Testis (tissue), 3 donors: Measurements from ENCODE around the gene TMEM61. TPM values are rescaled to one million over a fixed set of nuclear protein-coding genes. Genes with fewer than 3 reads are reported as not detected.
"Not testable (repeated sequence)": the region's sequence is repeated elsewhere in the genome, so short reads cannot be mapped to it uniquely, and the experiment has no call there.

Source experiments
- DNase-seq: peaks from one replicate; pipeline ENCODE4 v3.0.0-alpha.2; 2019
- H3K27ac ChIP-seq, 2 donors: fragments of 200-600 bp; sonication (generic); one replicate each; pipeline ENCODE4 v1.5.1; 2019
- H3K27me3 ChIP-seq: fragments of 200-600 bp; sonication (generic); one replicate; pipeline ENCODE4 v1.5.1; 2019
- H3K36me3 ChIP-seq: fragments of 200-600 bp; sonication (generic); one replicate; pipeline ENCODE4 v1.5.1; 2017; ENCODE audit warnings: low read depth; ENCODE audit errors: missing control alignments
- H3K4me1 ChIP-seq: fragments of 200-600 bp; sonication (generic); one replicate; pipeline ENCODE4 v1.5.1; 2019
- H3K4me3 ChIP-seq, 2 donors: fragments of 200-600 bp; sonication (generic); one replicate each; pipeline ENCODE4 v1.5.1; 2017 to 2019
- H3K9me3 ChIP-seq: fragments of 200-600 bp; sonication (generic); one replicate; pipeline ENCODE4 v1.5.1; 2017
- CTCF ChIP-seq, 3 experiments: fragments of 450-650 bp in 2 of 3; fragments of 200-600 bp in 1 of 3; sonication (generic) in 1 of 3; IDR thresholded peaks; one replicate each; pipeline ENCODE4 v1.5.1; 2016 to 2019; ENCODE audit warnings: antibody characterized with exemption in 3 of 3, mild to moderate bottlenecking in 2 of 3, moderate library complexity in 1 of 3
- POLR2A ChIP-seq: fragments of 450-650 bp; IDR thresholded peaks from one replicate; pipeline ENCODE4 v1.6.1; 2017; ENCODE audit warnings: antibody characterized with exemption, mild to moderate bottlenecking, moderate library complexity
- WGBS, 2 donors: methylation state at CpG; one replicate each; pipeline ENCODE4 v1.1.5; 2018; 5-methylcytosine and 5-hydroxymethylcytosine counted together
- intact Hi-C: fragments of 100-400 bp; cut with DNase I; formaldehyde crosslinking; loops from one replicate; pipeline ENCODE4 v1.15.1; 2023; ENCODE audit warnings: low total_unique reads
- polyA plus RNA-seq: library from polyadenylated mRNA; stranded (reverse); fragments of 350-450 nt; fragmentation: Illumina TruSeq; extraction: RNeasy Lipid Tissue Mini Kit (QIAGEN cat#74804); gene quantifications from one replicate; pipeline ENCODE4 v1.2.3, GENCODE V29; 2014; ENCODE audit warnings: low read depth, low replicate concordance; ENCODE audit not compliant: insufficient read depth
- total RNA-seq, 2 donors: library from RNA; depleted of rRNA; stranded (reverse); fragments of >200 nt; gene quantifications; one replicate each; pipeline ENCODE4 v1.2.3, GENCODE V29; 2016

Gene TMEM61
- total and polyA plus RNA-seq, 3 donors from 2014 or later = 0.31 to 1.4 (median 1.1) TPM

- no peak overlapping the region for H3K27ac ChIP-seq
- intact Hi-C loops = no loop called here
Observed at GRCh38 chr1:54955359-54955758, 25.1 kb upstream of the TMEM61 start.

GRCh38 chr1:54956726-54957125 is 23.7 kb upstream of the TMEM61 start:
- intact Hi-C loops = no loop called here
- Histone ChIP-seq H3K27ac (no peak overlapping the region), H3K27me3 (no peaks in the 10 kb centered on the region), H3K36me3 (no peaks in the 10 kb centered on the region), H3K4me3 (no peak overlapping the region), H3K4me1 (no peaks in the 10 kb centered on the region), H3K9me3 (no peaks in the 10 kb centered on the region)
- WGBS, 2 donors = 89% methylated on average over 4 of the region's 4 CpGs
- no peak for DNase-seq
- TF ChIP-seq CTCF (IDR thresholded peaks at IDR 0.05) (no peak), POLR2A (no peak)

More at GRCh38 chr1:54955359-54955758, 25.1 kb upstream of the TMEM61 start:
- H3K4me3 ChIP-seq = no peak overlapping the region
- no peaks in the 10 kb centered on the region for H3K9me3 ChIP-seq
- no peaks in the 10 kb centered on the region for H3K27me3 ChIP-seq
- no peak for TF ChIP-seq CTCF (IDR thresholded peaks at IDR 0.05)
- TF ChIP-seq POLR2A = no peak
- WGBS, 2 donors = 60 to 67% methylated on average over 1 of the region's 1 CpG
- no peak for DNase-seq
- H3K36me3 ChIP-seq = no peaks in the 10 kb centered on the region
- peaks cover 3% of the 10 kb centered on the region for H3K4me1 ChIP-seq

DNA sequence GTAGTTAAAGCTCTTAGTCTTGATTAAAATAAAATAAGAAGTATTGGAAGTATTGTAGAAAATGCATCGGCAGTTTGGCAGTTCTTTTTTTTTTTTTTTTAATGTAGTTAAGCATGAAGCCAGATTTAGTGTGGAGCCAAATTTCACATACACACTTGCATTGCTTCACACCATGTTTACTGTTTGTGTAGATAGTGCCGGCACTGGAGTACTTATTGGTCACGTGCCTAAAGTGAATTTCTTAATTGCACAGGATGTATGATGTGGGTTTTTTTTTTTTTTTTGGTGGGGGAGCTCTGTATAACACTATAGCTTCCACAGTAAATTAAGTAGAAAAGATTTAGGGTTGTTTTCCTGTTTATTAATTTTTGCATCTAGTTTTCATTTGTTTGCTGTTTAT is 21.2 kb upstream of the TMEM61 start:
- H3K27ac ChIP-seq = no peak overlapping the region
- H3K4me1 ChIP-seq = no peaks in the 10 kb centered on the region
- no peak for TF ChIP-seq CTCF (IDR thresholded peaks at IDR 0.05)
- TF ChIP-seq POLR2A = no peak
- no peaks in the 10 kb centered on the region for H3K27me3 ChIP-seq
- DNase-seq = no peak
- no peak overlapping the region for H3K4me3 ChIP-seq
- no peaks in the 10 kb centered on the region for H3K36me3 ChIP-seq
- 54 to 61% methylated on average over 3 of the region's 3 CpGs for WGBS, 2 donors
- no peaks in the 10 kb centered on the region for H3K9me3 ChIP-seq
- intact Hi-C loops = no loop called here

GRCh38 chr1:54962612-54963395 is 17.6 kb upstream of the TMEM61 start:
- 73 to 89% methylated on average over 4 of the region's 4 CpGs for WGBS, 2 donors
- intact Hi-C loops = no loop called here

GRCh38 chr1:54963829-54964228 is 16.6 kb upstream of the TMEM61 start:
- H3K9me3 ChIP-seq, H3K36me3 ChIP-seq, H3K27ac ChIP-seq, H3K27me3 ChIP-seq, H3K4me1 ChIP-seq, intact Hi-C loops, DNase-seq, H3K4me3 ChIP-seq: not testable (repeated sequence)
- 95% methylated on average over 5 of the region's 5 CpGs for WGBS, 2 donors

More at GRCh38 chr1:54962612-54963395, 17.6 kb upstream of the TMEM61 start:
- Histone ChIP-seq H3K27me3 (no peaks in the 10 kb centered on the region), H3K36me3 (no peaks in the 10 kb centered on the region), H3K4me1 (no peaks in the 10 kb centered on the region), H3K9me3 (no peaks in the 10 kb centered on the region), H3K27ac (no peak overlapping the region), H3K4me3 (no peak overlapping the region)
- TF ChIP-seq POLR2A (no peak), CTCF (IDR thresholded peaks at IDR 0.05) (no peak)
- DNase-seq = no peak
